SU-DHL-6 (cell line): ENCODE results near the gene FAM13C.

Experiments used
- CTCF ChIP-seq: fragments of 200-600 bp; sonication (generic); IDR thresholded peaks from one replicate; pipeline ENCODE4 v1.5.1; 2017; ENCODE audit warnings: antibody characterized with exemption, mild to moderate bottlenecking, low read length, moderate library complexity; ENCODE audit not compliant: insufficient read depth, poor library complexity, severe bottlenecking
- EZH2phosphoT487 ChIP-seq: fragments of 200-600 bp; sonication (generic), shearing (Covaris generic); conservative IDR thresholded peaks from 2 replicates; pipeline ENCODE4 v1.6.1; 2018; ENCODE audit warnings: mild to moderate bottlenecking, antibody characterized with exemption, low read length, moderate library complexity, mixed read lengths

GRCh38 chr10:59317066-59317465 is 45.3 kb downstream of the FAM13C start:
- no peak for TF ChIP-seq CTCF
- no peak for TF ChIP-seq EZH2phosphoT487
